Pancreas (tissue), 10 donors: Measurements from ENCODE around the gene C9orf85. TPM values are rescaled to one million over a fixed set of nuclear protein-coding genes. Genes with fewer than 3 reads are reported as not detected.

Source experiments
- ATAC-seq, 4 donors: fragments of 200-7000 bp; cut with Tn5 transposase; one replicate each; pipeline versions ENCODE4 v1.8.0 to v1.9.1; 2020; ENCODE audit warnings: mild to moderate bottlenecking in 4 of 4, moderate library complexity in 4 of 4
- DNase-seq, 6 donors: peaks; one replicate each; pipeline ENCODE4 v3.0.0-alpha.2; 2020
- FAIRE-seq: peaks from 2 replicates; lab custom pipeline; 2012; peaks lifted over from hg19 to GRCh38; lab: Jason Lieb, UNC
- H3K27ac ChIP-seq, 4 donors: fragments of 200-600 bp; sonication (generic); 1 replicate in 3 of 4; 2 replicates in 1 of 4; pipeline versions ENCODE4 v1.5.0 to v1.8.0; 2020
- H3K27me3 ChIP-seq, 4 donors: fragments of 200-600 bp; one replicate each; pipeline ENCODE4 v1.8.0; 2021
- H3K36me3 ChIP-seq, 3 donors: fragments of 200-600 bp; sonication (generic) in 1 of 3; one replicate each; pipeline versions ENCODE4 v1.5.0 to v1.8.0; 2020 to 2021
- H3K4me1 ChIP-seq, 3 donors: fragments of 200-600 bp; one replicate each; pipeline ENCODE4 v1.8.0; 2021
- H3K4me3 ChIP-seq, 4 donors: fragments of 200-600 bp; sonication (generic) in 2 of 4; one replicate each; pipeline versions ENCODE4 v1.5.0 to v1.8.0; 2020 to 2021
- H3K9me3 ChIP-seq, 4 donors: fragments of 200-600 bp; one replicate each; pipeline ENCODE4 v1.8.0; 2021
- CTCF ChIP-seq, 4 donors: fragments of 200-600 bp; sonication (generic) in 3 of 4; IDR thresholded peaks; one replicate each; pipeline versions ENCODE4 v1.5.0 to v1.8.0; 2021; ENCODE audit warnings: antibody characterized with exemption in 4 of 4
- WGBS, 2 donors: extraction: QIAGEN DNeasy Blood & Tissue Kit; methylation state at CpG; one replicate each; pipeline ENCODE4 v1.1.7; 2013; 5-methylcytosine and 5-hydroxymethylcytosine counted together
- intact Hi-C, 3 donors: fragments of 100-400 bp; cut with DNase I; formaldehyde crosslinking; loops; one replicate each; pipeline versions ENCODE4 v1.11.1 to v1.14.2; 2022
- polyA plus RNA-seq, 2 donors: library from polyadenylated mRNA; stranded (reverse); fragments of 200-250 nt; gene quantifications; one replicate each; pipeline ENCODE4 v1.2.3, GENCODE V29; 2013
- total RNA-seq, 6 donors: library from RNA; stranded (reverse); fragmentation: NEBNext Ultra II Directional in 4 of 6; extraction: Animal tissue kit (Norgen Biotek cat#: 25700) in 4 of 6; gene quantifications; one replicate each; pipeline versions ENCODE4 v1.2.1 to v1.2.4, GENCODE V29; 2021 to 2023
- donor health status: healthy with polysubstance abuse.
- donor health status: DM: no; HTN: no; CAD: no; lungs with moderate emphysema.
- donor health status: DM: no; HTN: no; CAD: no.
- donor health status: control.
- donor health status: control.
- donor health status: Bipolar disorder and iron deficiency.
- donor health status: DM: yes; HTN: yes; CAD: no.
- donor health status: DM: no; HTN: no; CAD: no.
- donor health status: DM: no; HTN: no; CAD: no.
- donor health status: DM: yes; HTN: yes; CAD: no.

Gene C9orf85
- total and polyA plus RNA-seq, 8 donors = 3.9 to 10.0 (median 5.6) TPM

- Histone ChIP-seq H3K27ac (no peak overlapping the region), H3K27me3 (no peaks in the 10 kb centered on the region), H3K9me3 (no peaks in the 10 kb centered on the region), H3K4me1 (no peaks in the 10 kb centered on the region), H3K36me3 (no peaks in the 10 kb centered on the region), H3K4me3 (no peak overlapping the region)
- WGBS, 2 donors = 96 to 100% methylated on average over 1 of the region's 1 CpG
- no peak for TF ChIP-seq CTCF (IDR thresholded peaks at IDR 0.05)
- DNase-seq (no peak), ATAC-seq (no peak), FAIRE-seq (no peak)
- intact Hi-C loops = no loop called here
Measured at GRCh38 chr9:71886015-71886414, 25.4 kb upstream of the C9orf85 start.

- ATAC-seq (no peak), DNase-seq (no peak), FAIRE-seq (no peak)
- no peaks in the 10 kb centered on the region for H3K36me3 ChIP-seq
- intact Hi-C loops = no loop called here
- no peaks in the 10 kb centered on the region for H3K9me3 ChIP-seq
- H3K4me1 ChIP-seq = no peaks in the 10 kb centered on the region
- 96 to 97% methylated on average over 10 of the region's 10 CpGs for WGBS, 2 donors
- no peaks in the 10 kb centered on the region for H3K27me3 ChIP-seq
- TF ChIP-seq CTCF (IDR thresholded peaks at IDR 0.05) = no peak
- no peak overlapping the region for H3K27ac ChIP-seq
- no peak overlapping the region for H3K4me3 ChIP-seq
Measured at GRCh38 chr9:71886541-71886940, 24.9 kb upstream of the C9orf85 start.

- 83 to 91% methylated on average over 1 of the region's 1 CpG for WGBS, 2 donors
- ATAC-seq = no peak
- TF ChIP-seq CTCF (IDR thresholded peaks at IDR 0.05) = no peak
- no peaks in the 10 kb centered on the region for H3K9me3 ChIP-seq
- H3K27me3 ChIP-seq = no peaks in the 10 kb centered on the region
- H3K4me1 ChIP-seq = no peaks in the 10 kb centered on the region
- DNase-seq = no peak
- no peak overlapping the region for H3K4me3 ChIP-seq
- H3K27ac ChIP-seq = no peak overlapping the region
- intact Hi-C loops = no loop called here
- FAIRE-seq = no peak
- no peaks in the 10 kb centered on the region for H3K36me3 ChIP-seq
Measured at GRCh38 chr9:71887362-71887761, 24.1 kb upstream of the C9orf85 start.

- no peak for TF ChIP-seq CTCF (IDR thresholded peaks at IDR 0.05)
- Histone ChIP-seq H3K27ac (no peak overlapping the region), H3K4me1 (peaks cover 0 to 10% (median 6%) of the 10 kb centered on the region in 3 donors), H3K27me3 (no peaks in the 10 kb centered on the region), H3K36me3 (no peaks in the 10 kb centered on the region), H3K4me3 (no peak overlapping the region), H3K9me3 (no peaks in the 10 kb centered on the region)
- ATAC-seq (no peak), DNase-seq (no peak), FAIRE-seq (no peak)
- WGBS, 2 donors = 60 to 63% methylated on average over 3 of the region's 3 CpGs
- intact Hi-C loops = no loop called here
Measured at GRCh38 chr9:71890042-71890679, 21.3 kb upstream of the C9orf85 start.

- H3K36me3 ChIP-seq = no peaks in the 10 kb centered on the region
- intact Hi-C loops = no loop called here
- 93% methylated on average over 4 of the region's 4 CpGs for WGBS, 2 donors
- no peak for DNase-seq
- ATAC-seq = no peak
- TF ChIP-seq CTCF (IDR thresholded peaks at IDR 0.05) = no peak
- peaks cover 5 to 18% (median 16%) of the 10 kb centered on the region in 3 donors for H3K4me1 ChIP-seq
- H3K4me3 ChIP-seq = no peak overlapping the region
- H3K9me3 ChIP-seq = no peaks in the 10 kb centered on the region
- no peak overlapping the region for H3K27ac ChIP-seq
- H3K27me3 ChIP-seq = no peaks in the 10 kb centered on the region
- no peak for FAIRE-seq
Measured at GRCh38 chr9:71891557-71892189, 19.8 kb upstream of the C9orf85 start.
